Measurements from ENCODE around the gene INPP4B.

Gene INPP4B

DNA sequence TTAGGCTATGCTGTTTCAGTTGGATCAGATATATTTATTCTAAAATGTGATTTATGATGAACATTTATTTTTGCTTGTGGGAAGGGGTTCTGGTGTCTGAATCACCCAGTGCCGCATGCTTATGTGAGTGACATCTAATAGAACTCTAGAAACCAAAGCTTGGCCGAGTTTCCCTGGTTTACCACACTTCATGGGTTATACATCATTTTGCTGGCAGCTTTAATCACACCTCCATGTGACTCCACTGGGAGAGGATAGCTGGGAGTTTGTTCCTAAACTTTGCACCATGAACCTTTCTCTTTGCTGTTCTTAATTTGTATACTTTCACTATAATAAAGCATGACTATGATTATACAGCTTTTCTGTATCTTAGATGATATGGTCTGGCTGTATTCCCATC lies 382.9 kb downstream of the INPP4B start:
- DNase-seq = no peak

DNA sequence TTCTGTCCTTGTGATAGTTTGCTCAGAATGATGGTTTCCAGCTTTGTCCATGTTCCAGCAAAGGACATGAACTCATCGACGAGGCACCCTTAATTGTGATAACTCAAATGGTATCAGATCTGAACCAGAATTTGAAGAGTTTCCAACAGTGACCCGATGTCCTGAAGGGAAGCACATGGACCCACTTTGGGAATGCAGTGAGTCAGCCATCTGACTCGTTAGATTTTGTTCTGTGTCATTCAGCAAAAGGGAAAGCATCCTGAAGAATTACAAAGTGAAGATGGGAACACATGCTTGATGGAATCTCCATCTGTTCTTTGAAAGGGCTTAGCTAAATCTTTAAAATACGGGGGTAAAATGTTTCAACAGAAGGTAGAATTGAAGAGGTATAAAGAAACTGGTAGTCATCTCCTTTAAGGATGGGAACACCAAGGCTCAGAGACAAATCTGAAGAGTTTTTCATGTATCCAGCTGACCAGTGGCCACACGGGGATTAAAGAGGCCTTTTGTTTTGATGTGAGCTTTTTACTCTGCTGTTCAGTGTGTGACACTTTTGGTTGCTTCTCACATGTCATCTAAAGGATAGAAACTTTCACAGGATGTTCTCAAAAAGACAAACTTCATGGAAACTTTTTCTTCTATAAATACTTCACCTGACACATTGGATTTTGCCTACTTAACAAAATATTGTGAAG lies 393.8 kb downstream of the INPP4B start:
- no peak for DNase-seq

DNA sequence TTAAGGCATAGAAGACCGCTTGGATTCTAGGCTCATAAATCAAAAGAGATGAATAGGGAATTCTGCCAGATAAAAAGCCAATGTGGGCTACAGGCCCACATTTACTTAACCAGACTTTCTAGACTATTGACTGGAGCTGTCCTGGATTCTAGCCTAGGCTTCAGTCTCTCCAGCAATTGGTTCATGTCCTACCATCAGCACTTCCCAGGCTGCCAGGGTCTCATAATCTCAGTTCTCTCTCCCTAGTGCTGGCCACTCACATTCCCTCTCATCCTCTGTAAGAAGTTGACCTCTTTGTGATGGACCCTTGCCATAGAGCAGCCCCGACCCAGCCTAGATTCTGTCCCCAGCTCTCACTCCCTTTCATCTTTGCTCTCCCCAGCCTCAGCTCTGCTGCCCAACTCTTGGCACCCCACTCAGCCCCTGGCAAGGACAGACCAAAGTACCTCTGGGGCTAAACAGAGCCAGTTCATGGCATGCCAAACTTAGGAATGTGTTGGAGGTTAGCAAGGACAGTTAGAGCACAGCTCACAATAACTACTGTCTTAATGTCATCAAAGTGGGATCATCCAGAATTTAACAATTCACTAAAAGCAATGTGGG lies 396.2 kb downstream of the INPP4B start:
- no peak for DNase-seq

DNA sequence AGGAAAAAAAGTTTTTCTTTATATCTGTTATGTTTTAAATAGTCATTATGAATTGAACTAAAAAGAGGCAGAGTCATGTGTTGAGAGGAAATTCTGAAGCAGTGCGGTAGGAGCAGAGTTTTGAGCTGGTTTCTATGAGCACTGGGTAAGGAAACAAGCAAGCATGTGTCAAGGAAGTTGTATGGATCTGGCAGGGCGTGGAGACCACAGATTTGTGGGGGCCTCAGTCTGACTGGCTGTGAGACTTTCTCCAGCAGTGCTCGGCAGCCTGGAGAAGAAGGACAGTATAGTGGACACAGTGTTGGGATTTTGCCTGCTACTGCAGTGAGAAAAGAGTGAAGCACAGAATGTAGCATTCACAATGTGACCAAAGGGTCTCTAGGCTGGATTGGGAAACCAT lies 399.1 kb downstream of the INPP4B start:
- DNase-seq = no peak

DNA sequence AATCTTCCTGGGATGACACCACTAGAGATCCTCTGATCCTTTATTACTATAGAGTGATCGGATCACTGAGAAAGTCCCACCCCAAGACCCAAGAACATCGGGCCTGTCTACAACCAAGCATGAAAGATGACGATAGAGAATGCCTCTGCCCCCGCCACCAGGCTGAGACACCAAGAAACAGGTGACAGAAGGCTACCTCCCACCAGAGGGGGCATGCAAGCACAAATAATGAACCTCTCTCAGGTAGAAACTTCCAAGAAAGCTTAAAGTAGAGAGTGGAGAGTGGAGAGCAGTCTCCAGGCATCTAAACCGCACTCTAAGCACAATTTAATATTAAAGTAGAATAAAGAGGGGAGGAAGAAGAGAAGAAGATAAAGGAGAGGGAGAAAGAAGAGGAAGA lies 402.6 kb downstream of the INPP4B start:
- DNase-seq = no peak

DNA sequence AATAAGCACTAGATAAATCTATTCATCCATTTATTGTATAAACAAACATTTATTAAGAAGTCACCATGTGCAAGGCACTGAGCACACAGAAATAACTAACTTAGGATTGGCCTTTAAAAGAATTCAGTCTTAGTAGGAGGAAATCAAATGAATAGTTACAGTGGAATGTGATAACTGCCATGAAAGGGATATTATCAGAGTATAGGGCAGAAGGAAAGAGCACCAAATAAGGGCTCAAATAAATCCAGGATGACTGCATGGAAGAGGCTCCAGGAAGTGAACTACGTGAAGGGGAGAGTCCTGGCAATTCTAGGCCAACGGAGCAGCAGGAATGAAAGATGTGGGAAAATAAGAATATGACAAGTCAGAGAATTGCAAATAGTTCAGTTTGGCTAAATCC lies 406.0 kb downstream of the INPP4B start:
- no peak for DNase-seq

DNA sequence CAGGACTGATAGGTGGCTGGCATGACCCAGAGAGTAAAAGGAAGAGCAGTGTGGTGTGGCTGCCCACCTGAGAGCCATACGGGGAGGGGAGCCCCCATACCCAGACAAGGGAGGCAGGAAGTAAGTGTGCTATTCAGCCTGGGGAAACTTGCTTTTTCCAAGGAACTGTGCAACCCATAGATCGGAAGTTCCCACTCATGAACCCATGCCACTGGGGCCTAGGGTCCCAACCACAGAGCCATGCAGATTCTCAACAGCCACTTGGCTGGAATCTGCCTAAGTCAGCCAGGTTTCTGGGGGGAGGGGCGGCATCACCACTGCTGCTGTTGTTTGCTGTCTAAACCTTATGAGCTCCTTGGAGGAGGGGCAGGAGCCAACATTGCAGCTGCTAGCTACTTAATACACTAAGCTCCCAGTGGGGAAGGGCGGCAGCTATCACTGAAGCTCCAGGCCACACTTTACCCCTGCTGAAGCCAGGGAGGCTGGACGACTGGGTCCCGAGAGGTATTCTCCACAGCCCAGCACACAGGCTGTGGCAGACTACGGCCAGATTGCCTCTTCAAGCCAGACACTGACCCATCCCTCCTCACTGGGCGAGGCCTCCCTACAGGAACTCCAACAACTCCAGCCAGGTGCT lies 410.4 kb downstream of the INPP4B start:
- no peak for DNase-seq

DNA sequence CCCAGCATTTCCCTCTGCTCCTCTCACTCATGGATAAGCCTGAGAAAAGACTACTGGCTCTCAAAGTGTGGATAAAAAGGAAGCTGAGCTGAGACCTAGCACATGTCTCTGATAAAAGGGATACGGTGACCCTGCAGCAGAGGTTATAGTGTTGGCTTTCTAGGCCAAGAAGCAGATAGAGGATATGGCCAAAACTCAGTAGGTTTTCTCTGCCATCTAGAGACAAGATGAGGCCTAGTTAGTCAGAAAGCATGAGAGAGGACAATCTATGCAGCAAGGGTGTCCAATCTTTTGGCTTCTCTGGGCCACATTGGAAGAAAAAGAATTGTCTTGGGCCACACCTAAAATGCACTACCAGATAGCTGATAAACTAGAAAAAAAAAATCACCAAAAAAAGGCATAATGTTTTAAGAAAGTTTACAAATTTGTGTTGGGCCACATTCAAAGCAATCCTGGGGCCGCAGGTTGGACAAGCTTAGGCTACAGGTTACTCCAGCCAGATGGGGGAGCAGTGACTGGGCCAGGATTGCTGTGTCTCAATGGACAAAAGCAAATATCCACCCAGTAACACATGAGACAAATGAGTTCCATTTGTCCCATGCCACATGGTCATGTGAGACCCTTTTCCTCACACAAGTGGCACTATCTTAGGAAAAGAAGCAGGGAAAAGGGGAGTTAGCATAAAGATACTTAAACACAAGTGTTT lies 411.4 kb downstream of the INPP4B start:
- DNase-seq = no peak

DNA sequence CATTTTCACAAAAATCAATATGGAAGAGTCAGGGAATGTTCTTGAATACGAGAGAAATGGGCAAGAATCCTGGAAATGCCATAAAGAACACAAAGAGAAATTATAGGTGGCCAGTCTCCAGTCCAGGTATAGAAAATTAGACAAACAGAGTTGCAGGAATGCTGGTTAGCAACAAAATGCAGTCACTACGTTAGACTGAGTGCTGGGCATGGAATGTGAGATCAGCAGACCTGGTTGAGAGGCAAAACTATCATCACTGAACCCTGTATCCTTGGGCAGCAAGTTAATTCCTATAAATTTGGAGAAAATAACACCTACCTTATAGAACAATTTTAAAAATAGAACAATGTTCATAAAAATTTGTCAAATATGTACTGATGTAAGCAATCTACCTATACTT lies 417.4 kb downstream of the INPP4B start:
- DNase-seq = no peak

DNA sequence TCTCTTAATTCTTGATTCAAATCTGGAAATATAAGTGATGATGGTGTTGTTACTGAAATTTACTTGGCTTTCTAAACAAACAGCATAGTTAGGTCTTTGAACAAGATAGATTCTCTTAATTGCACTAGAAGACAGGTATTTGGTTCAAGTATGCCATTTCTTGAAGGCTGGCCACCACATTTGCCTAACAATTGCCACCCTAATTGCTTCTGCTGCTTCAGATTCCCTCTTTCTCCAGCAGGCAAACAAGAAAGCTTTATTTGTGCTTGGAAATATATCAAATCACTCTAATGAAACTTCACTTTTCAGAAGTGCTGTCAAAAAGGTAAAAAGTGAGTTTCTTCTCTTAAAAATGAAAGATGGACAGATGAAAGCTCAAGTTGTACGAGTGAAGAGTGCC lies 418.6 kb downstream of the INPP4B start:
- no peak for DNase-seq

DNA sequence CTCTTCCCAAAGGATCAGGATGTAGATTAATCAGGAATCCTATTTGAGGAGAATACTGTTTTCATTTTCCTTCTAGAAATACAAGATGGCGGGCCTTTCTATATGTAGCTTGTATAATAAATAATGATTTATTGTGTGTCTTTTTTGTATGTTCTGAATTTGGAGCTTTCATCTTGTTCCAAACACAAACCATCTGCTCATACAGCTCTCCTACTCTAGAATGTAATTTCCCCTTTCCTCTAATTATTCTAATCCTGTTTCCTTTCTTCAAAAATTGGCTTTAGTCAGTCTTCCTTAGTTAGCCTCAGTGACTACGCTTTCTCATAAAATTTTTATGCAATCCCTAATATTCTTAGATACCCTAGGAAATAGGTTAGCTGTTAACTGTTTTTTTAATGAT lies 422.2 kb downstream of the INPP4B start:
- no peak for DNase-seq

DNA sequence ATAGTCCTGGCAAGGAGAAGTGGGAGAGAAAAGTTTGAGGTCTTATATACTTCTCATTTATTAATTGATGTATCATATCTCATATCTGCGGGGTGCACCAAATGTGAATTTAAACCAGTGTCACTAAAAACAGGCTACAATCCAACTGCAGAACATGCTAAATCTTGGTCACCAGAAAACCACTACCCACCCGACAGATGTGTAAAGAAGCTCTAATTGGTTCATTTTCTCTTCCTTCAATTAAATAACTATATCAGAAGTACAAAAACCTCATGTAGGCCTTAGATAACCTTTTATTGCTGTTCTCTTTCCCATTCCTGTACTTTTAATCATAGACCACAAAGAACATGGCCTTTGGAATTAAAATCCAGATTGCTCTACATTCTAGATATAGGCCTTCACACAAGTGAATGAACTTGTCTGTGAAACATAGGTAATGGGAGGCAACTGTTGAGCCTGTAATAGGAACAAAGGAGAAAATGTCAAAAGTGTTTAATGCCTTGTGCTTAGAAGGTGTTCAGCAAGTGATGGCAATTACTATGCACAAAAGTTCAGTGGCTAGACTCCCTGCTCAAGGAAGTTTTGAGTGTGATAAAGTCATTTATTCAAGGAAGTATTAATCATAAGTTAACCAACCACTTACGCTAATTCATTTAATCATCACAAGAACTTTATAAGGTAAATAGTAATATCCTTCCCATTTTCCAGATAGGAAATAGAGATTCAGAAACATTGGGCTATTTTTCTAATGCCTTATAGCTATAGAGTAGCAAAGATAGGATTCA lies 425.6 kb downstream of the INPP4B start:
- no peak for DNase-seq

DNA sequence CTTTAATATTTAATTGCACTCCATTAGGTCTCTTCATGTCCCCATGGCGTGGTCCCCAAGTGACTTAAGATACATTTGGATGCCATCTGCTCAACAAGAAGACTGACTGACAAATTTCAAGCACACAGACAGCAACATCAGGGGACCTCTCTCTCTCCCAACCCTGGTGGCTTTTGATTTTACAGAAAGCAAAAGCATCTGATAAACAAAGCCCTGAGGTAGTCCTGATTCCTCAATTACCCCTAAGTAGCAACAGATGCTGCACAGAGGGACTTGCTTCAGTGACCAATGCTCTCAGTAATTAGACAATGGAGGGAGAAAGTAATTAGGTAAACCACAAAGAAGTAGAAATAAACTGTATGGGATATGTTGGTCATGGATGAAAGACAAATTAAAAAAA lies 426.4 kb downstream of the INPP4B start:
- no peak for DNase-seq

DNA sequence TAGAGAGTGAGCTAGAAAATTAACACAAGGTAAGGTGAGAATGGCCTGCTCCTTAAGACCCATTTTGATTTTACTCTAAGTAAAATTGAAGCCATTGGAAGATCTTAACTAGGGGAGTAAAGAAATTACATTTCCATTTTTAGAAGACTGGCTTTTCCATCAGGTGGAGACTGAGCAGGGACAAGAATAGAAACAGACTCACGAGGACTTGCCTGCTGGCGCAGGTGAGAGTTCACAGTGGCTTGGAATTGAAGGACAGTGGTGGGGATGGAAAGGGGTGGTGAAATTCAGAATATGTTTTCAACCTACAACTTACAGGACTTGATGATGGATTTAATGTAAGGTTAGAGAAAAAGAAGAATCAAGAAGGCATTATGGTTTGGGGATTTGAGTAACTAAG lies 427.4 kb downstream of the INPP4B start:
- DNase-seq = no peak

DNA sequence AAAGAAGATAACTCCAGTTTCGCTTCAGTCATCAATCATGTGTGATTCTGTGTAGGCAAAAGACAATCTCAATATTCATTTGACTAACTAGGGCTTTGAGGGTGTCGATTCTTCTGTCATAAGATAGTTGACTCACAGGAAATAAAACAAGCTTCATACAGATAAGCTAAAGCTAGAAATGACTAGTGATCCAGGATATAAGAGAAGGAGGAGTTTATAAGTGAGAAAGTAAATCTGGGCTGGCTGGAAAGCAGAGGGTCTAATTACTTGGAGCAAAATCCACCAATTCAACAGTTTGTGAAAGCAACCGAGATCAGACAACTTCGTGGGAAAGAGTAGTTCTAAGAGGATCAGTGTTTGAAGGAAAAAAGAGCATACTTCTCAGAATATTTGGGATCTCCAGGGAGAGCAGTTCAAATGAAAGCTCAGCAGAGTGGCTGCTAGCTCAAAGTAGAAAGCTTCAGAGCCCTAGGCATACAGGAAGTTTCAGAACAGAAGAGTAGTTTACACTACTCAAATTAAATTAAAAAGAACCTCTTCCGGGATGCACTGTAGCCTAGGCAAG lies 429.3 kb downstream of the INPP4B start:
- no peak for DNase-seq

DNA sequence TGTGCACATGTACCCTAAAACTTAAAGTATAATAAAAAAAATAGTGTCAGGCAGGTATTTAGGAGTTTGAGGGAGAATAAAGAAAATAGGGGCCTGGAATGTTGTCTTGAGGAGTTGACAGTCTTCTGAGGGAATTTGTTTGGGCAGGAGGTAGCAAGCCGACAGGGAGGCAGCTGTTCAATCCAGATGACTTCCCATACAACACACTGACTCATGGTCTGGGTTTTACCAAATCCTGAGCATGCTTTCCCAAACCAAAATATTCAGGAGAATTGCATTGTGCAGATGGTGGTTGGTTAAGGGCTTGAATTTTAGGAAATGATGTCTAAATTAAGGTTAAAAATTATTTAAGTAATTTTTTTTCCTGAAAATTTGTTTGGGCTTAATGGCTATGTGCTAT lies 430.0 kb downstream of the INPP4B start:
- no peak for DNase-seq

DNA sequence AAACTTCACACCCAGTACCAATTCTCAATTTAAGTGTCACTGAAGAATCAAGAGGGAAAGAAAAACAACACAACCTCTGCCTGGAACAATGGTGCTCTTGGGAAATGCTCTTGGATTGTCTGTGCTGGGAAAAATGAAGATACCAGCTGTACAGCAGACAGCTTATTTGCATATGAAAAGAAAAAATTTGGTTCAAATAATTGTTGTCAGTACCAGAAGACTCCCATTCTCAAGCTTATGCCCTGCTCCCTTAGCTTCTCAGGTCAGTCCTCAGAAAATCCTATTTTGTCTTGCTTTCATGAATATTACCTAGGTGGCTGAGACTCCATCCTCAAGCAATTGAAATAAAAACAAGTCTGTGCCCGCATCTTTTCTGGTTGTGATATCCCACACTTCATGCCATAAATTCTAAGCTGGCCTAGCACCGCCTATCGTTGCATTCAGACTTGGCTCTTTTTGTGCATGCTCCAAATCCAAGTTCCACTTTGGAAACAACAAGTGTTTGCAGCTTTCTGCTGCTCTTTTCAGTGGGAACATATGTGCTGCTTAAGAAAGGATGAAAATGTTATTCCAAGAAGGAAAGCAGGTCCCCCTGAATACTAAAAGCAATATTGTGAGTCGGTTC lies 431.6 kb downstream of the INPP4B start:
- DNase-seq = peak in 1 of 2 donors; percentile 27

DNA sequence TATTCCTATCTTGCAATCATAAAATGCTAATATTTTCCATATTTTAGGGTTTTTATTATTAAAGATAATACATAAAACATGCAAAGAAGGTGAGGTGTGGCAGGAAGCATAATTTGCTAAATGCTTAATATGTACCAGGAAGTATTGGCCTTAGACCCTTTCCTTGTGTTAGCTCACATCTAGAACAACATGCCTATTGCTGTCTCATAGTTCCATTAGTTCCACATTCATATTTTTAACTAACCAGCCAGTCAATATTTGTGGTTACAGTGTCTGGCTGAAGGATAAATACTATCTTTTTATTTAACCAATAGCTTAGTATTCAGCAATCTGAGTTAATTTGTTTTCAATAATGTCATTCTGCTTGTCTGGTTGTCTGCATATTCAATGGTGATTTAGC lies 432.6 kb downstream of the INPP4B start:
- no peak for DNase-seq

DNA sequence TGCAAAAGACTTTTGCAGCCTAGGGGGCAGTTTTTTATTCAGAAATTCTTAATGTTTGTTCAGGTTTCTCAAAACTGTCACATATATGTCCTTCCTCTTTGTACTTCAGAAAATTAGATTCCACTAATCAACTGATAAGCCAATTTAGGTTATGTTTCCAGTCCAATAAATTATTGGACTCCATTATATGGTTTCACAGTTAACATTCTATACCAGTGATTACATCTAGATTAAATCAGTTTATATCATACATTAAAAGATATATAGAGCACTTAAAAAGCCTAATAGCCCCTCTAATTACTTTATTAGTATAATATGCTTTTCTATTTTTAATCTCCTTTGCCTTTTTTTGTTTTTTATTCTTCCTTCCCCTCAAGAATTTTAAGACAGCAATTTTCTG lies 434.1 kb downstream of the INPP4B start:
- no peak for DNase-seq

DNA sequence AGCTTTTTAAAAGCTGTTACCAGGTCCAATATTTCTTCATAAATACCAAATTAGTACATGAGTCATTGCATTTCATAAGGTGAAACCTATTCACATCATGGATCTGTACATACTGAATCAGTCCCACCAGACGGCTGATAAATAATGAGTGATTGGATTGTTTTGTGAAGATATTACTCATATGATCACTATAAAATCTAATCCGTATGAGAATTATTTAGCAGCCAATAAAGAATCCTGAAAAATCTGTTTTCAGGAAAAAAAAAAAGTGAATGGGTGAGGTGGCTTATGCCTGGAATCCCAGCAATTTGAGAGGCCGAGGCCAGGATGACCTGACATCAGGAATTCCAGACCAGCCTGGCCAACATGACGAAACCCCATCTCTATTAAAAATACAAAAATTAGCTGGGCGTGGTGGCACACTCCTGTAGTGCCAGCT lies 438.1 kb downstream of the INPP4B start:
- DNase-seq = no peak

DNA sequence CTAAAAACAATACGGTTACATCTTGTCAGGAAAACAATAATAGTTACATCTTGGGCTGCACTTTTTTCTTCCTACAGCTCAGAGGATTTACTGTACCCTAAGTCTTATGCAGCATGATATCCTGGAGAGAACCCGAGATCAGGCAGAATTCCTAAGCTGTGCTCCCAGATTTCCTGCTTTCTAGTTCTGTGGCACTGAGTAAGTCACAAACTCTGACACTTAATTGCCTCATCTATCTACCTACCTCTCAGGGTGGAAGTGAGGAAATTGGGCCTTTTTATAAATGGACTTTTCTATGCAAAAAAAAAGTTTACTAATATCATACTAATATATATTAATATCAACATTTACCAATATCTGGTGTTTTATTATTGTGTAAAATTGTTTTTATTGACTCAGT lies 438.5 kb downstream of the INPP4B start:
- no peak for DNase-seq

DNA sequence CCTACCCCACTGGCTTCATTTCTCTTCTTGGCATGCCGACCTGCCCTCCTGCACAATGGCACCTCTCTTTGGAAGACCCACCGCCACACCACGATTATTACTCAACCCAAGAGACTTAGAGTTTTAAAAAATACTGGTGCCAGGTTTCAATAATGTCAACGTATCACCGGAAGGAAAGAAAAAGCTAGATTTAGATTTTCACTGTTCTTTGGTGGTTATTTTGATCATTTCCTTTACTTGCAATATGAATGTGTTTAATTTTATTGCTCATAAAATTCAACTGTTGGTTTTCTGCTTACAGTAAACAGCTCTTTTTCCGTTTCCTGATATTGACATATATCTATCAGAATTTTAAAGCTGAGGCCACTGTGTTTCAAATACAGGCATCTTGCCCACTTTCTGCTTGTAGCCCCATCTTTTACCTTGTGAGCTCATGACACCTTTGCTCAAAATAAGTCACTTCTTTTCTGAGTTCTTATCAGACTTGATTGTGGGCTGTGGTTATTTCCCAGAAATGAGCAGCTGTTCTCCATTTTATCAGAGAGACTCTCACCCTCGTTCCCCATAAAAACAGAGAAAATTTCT lies 439.1 kb downstream of the INPP4B start:
- DNase-seq = no peak

Data from hippocampal formation (tissue), 2 donors.